ENCODE data around the gene KPTN.
"Not testable (repeated sequence)": the region's sequence is repeated elsewhere in the genome, so short reads cannot be mapped to it uniquely, and the experiment has no call there.

Gene KPTN

DNA sequence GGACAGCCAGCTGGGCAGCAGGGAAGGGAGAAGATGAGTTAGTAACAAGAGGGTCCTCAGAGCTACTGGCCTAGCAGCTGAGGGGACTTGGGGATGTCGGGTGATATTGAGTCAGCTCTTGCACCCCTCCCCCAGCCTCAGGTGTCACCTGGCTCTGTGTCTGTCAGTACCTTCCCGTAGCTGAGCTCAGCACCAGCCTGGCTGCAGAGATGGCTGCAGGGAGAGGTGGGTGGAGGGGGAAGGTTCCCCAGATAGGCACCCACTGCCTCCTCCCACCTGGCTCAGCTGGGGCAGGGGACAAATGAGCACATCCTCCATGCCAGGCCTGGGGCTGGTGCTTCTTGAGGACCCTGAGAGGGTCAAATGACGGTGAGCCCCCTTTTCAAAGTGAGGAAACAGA, 6.8 kb upstream of the KPTN start:
- FAIRE-seq = no peak

DNA sequence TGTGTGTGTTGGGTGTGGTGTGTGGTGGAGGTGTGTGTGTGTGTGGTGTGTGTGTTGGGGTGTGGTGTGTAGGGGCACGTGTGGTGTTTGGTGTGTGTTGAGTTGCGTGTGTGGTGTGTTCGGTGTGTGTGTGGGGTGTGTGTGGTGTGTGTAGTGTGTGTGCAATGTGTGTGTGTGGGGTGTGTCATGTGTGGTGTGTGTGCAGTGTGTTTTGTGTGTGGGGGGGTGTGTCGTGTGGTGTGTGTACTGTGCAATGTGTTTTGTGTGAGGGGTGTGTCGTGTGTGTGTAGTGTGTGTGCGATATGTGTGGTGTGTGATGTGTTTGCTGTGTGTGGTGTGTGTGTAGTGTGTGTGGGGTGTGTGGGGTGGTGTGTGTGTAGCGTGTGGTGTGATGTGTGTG, 6.0 kb upstream of the KPTN start:
- no peak for FAIRE-seq

DNA sequence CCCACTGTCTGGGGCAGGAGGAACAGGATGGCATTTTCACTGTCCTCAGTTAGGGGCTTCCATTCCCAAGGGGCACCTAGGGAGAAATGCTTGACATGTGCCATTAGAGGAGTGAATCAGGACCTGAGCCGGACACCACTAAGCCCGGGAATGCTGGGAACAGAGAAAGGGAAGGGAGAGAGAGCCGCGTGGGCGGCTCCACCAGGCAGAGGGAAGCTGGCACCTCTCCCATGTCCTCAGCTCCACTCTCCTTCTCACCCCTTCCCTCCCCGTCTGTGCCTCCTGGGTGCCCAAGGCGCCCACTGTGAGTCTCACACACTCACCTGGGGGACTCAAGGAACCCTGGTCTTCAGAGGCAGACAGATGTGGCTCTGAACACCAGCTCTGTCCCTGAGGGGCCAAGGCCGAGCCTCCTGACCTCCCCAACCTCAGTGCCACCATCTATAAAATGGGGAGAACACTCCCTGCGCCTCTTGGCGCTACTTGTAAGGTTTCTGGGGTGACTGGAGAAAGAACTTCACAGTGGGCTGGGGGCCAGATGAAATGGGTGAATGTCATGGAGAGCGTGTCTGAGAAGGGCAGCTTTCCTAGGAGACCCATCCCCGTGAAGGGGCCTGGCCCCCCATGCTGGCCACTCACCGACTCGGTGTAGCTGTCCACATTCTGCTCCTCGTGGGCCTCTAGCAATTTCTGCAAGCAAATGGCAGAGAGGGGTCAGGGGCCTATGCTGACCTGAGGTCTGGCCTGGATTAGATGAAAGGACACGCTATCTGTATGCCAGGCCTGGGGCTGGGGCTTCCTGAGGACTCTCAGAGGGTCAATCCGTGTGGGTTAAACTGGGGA, 5.3 kb upstream of the KPTN start:
- no peak for FAIRE-seq

DNA sequence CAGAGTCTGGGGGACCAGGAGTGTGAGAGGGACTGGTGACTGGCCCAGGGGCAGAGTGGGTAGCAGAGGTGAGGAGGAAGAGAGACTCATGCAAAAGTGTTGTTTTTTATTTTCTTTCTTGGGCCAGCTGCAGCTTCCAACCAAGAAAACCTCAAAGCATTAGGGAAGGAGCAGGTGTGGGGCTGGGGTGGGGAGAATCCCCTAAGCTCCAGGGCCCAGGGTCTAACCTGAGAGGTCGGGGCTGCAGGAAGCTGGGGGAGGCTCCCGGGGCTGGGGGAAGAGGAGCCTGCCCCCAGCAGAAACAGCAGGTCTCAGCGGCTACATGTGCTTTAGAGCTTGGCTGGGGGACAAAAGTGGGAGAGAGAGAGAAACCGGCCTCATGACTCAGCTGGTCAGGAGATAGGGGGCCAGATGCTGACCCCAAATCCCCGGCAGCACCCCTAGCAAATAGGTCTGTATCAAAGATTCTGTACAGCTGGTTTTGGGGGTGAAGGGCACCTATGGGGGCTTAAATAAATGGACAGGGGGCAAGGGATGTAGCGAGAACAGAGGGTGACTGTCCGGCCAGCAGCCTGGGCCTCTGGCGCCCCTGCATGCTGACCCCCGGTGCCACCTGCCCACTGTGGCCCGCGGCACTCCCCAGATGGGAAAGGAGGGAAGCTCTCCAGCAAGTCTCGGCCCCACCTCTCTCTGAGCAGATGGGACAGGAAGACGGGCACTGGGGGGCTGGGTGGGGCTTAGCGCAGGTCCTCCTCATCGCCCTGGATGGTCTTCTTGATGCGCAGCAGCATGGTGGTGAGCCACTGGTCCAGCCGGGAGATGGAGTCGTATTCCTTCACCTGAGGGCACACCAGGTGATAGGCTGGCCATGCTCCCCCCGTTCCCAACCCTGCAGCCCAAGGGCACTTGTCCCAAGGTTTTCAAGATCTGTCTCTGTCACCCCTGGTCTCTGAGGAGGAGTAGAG, 3.8 kb upstream of the KPTN start:
- no peak for FAIRE-seq

- FAIRE-seq = no peak
These were observed 2.9 kb upstream of the KPTN start for GRCh38 chr19:47486900-47487299.

DNA sequence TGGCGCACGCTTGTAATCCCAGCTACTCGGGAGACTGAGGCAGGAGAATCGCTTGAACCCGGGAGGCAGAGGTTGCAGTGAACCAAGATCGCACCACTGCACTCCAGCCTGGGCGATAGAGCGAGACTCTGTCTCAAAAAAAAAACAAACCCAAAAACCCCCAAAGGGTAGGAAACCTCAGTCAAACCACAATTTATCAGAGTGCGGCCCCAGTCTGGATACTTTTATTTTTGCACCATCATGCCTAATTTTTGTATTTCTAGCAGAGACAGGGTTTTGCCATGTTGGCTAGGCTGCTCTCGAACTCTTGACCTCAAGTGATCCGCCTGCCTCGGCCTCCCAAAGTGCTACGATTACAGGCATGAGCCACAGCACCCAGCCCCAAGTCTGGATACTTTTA, 2.2 kb upstream of the KPTN start:
- FAIRE-seq = not testable (repeated sequence)

GRCh38 chr19:47485210-47485609, 1.2 kb upstream of the KPTN start:
- no peak for FAIRE-seq

DNA sequence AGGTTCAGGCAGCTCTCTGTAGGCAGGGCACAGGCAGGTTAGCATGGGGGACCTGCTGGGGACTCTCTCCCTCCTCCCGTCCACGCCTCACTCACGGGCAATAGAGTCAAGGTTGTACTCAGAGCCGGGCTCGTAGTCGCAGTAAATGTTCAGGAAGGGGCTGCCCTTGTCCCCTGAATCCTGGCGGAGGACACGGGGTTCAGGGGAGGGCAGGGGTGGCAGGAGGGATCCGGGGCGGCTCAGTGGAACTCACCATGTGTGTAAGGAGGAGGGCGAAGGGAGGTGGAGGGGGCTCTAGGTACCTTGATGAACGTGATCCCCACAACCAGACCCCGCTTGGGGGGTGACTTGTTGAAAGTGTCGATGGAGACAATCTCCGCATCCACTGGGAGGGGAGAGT, 819 bp downstream of the KPTN start:
- FAIRE-seq = no peak

DNA sequence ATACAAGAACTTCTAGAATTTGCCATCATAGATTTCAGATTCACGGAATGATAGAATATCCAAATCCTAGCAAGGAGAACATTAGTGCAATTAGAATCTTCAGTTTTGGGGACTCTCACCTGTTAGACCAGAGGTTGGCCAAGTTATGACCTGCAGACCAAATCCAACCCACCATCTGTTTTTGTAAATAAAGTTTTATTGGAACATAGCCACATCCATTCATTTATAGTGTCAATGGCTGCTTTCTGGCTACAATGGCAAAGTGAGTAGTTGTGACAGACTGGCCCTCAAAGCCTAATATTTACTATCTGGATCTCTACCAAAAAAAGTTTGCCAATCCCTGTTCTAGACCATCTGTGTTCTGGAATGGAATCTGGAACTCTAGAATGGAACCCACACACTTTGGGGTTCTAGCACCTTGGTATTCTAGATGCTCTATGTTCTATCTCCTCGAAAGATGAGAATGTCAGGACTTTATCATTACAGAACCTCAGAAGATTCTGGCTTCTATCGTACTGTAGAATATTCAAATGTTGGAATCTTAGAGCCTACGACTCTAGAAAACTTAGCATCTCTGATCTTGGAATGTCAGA, 2.5 kb downstream of the KPTN start:
- no peak for FAIRE-seq

DNA sequence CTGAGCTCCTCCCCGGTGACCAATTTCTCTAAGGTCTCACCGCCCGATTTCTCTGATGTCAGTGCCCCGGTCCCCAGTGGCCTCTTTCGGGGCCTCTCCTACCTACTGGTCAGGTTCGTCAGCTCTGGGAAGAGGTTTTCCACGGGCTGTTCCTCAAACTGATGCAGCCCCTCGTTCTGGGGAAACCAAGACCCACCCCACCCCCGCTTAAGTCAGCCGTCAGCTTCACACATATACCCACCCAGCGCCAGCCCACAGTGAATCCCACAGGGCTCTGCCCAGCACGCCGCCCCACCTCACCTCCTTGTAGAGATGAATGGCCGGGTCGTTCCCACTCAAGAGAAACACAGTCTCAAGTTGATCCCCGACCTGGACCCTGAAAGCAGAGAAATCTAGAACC, 3.4 kb downstream of the KPTN start:
- FAIRE-seq = no peak

DNA sequence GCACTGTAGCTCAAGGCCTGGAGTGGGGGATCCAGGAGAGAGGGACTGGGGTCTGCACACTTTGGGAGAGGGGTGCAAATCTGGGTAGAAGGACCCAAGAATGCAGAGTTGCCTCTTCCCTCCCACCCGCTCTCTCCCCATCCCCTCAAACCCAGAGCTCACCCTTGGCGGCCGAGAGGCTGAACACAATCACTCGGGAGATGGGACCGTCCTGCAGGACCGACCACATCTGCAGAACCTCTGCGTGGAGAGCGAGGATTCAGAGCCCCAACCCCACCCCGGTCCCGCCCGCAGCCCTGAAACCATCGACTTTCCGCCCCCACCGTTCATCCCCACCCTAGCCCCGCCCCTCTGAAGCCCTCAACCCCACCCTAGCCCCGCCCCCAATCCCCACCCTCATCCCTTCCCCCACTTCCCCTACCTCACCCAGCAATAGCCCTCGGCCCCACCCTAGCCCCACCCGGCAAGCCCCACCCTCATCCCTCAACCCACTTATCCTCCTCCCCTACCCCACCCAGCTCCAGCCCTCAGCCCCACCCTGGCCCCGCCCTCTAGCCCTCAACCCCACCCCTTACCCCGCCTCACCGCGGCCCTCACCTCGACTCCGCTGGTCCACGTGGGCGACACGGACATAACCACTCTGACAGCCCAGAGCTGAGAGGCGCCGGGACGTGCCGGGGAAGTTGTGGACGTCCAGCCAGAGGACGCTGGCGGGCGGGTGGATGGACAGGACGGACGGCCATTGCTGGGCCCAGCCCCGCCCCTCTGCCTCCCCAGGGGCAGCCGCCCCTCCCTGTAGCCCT, 4.1 kb downstream of the KPTN start:
- no peak for FAIRE-seq

DNA sequence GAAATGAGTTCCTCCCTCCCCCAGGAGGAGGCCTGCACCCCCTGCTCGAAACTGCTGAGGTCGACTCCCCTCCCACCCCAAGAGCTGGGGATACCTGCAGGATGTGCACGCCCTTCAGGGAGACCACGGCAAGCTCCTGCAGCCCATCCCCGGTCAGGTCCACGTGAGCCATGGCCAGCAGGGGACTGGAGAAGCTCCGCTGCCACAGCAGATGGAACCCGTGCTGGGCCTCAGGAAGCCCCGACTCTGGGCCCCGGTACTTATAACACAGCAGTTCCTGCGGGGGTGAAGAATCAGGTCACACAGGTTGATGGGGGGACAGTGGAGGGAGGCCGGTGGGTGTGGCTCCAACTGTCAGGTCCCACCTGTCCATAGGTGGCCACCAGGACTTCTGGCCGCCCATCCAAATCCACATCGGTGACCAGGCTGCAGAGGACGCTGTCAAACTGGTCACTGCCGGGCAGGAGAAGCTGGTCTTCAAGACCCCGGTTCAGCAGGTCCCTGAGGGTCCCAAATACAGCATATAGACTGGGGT, 7.5 kb downstream of the KPTN start:
- FAIRE-seq = no peak

- no peak for FAIRE-seq
These were observed 8.6 kb downstream of the KPTN start for GRCh38 chr19:47475465-47475864.

DNA sequence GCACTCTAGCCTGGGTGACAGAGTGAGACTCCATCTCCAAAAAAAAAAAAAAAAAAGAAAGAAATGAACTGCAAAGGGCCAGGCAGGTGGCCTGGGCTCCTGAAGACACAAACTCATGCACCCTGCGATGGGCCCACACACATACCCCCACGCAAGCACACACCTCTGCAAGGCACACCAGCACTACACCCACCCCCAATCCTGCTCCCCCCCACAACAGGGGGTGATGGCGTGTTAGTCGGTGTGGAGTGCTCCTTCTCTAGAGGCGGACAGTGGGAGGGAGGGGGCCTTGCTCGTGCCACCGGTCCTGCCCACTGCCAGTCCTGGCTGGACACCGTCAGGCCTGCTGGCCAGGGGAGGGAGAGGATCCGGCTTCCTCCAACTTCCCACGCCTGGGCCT, 10.7 kb downstream of the KPTN start:
- no peak for FAIRE-seq

GRCh38 chr19:47471733-47472457, 12.1 kb downstream of the KPTN start, which contains the start of gene SLC8A2:
SLC8A2 (minus strand) TSS chr19:47471893; CDS start chr19:47466403, 5,490 bp downstream.
- FAIRE-seq = no peak

GRCh38 chr19:47471381-47471732, 12.7 kb downstream of the KPTN start:
- FAIRE-seq = no peak

- no peak for FAIRE-seq
These were observed 13.4 kb downstream of the KPTN start for GRCh38 chr19:47470447-47471195.

DNA sequence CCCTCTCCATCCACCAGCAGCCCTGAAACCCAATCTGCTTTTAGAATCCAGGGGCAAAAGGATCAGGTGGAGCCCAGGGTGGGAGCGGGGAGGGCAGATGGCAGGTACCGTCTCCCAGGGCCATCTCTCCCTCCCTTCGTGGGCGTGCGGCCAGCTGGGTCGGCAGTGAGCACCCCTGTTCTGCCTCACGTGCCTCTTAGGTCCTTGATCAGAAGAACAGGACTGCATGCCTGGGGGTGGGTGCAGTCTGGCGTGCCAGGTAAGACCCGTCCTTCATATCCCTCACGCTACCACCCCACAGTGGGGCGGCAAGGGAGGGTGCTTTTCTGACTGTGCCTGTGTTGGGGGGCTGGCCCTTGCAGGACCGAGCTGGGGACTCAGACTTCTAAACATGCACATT, 14.3 kb downstream of the KPTN start:
- no peak for FAIRE-seq

- no peak for FAIRE-seq
These were observed 14.7 kb downstream of the KPTN start for GRCh38 chr19:47469363-47469700.

- FAIRE-seq = no peak
These were observed 16.1 kb downstream of the KPTN start for GRCh38 chr19:47467914-47468313.

GRCh38 chr19:47465957-47466356, 18.1 kb downstream of the KPTN start:
- FAIRE-seq = no peak
